ENCODE results near the gene MRPL41. TPM values are rescaled to one million over a fixed set of nuclear protein-coding genes. Genes with fewer than 3 reads are reported as not detected.

Gene MRPL41
- total RNA-seq, 3 donors from 2014 or later = 81.6 to 99.0 (median 86.3) TPM

- peaks cover 14% of the 10 kb centered on the region for H3K36me3 Mint-ChIP-seq (ENCODE audit: insufficient read depth)
- no peak overlapping the region for H3K4me3 Mint-ChIP-seq
- H3K27me3 Mint-ChIP-seq (ENCODE audit: low read depth) = no peaks in the 10 kb centered on the region
- ATAC-seq (no peak), DNase-seq (no peak)
- H3K4me1 Mint-ChIP-seq (ENCODE audit: low read depth) = peaks cover 31% of the 10 kb centered on the region
- H3K9me3 Mint-ChIP-seq = no peaks in the 10 kb centered on the region
Measured at GRCh38 chr9:137580209-137580953, 28.7 kb downstream of the MRPL41 start.

GRCh38 chr9:137580954-137581322, 29.3 kb downstream of the MRPL41 start:
- Mint-ChIP-seq H3K36me3 (ENCODE audit: insufficient read depth) (peaks cover 9% of the 10 kb centered on the region), H3K4me3 (no peak overlapping the region), H3K4me1 (ENCODE audit: low read depth) (peaks cover 26% of the 10 kb centered on the region), H3K9me3 (no peaks in the 10 kb centered on the region), H3K27me3 (ENCODE audit: low read depth) (no peaks in the 10 kb centered on the region)
- DNase-seq (no peak), ATAC-seq (no peak)

- no peak for DNase-seq
- peaks cover 19% of the 10 kb centered on the region for H3K4me1 Mint-ChIP-seq (ENCODE audit: low read depth)
- H3K4me3 Mint-ChIP-seq = no peak overlapping the region
- no peaks in the 10 kb centered on the region for H3K9me3 Mint-ChIP-seq
- no peaks in the 10 kb centered on the region for H3K27me3 Mint-ChIP-seq (ENCODE audit: low read depth)
- ATAC-seq = no peak
- peaks cover 10% of the 10 kb centered on the region for H3K36me3 Mint-ChIP-seq (ENCODE audit: insufficient read depth)
Measured at GRCh38 chr9:137581361-137582285, 29.9 kb downstream of the MRPL41 start.

GRCh38 chr9:137582286-137582860, 30.7 kb downstream of the MRPL41 start:
- DNase-seq (no peak), ATAC-seq (no peak)
- H3K36me3 Mint-ChIP-seq (ENCODE audit: insufficient read depth) = peaks cover 14% of the 10 kb centered on the region

GRCh38 chr9:137583347-137583746, 31.7 kb downstream of the MRPL41 start:
- no peaks in the 10 kb centered on the region for H3K9me3 Mint-ChIP-seq
- no peak for ATAC-seq
- H3K27me3 Mint-ChIP-seq (ENCODE audit: low read depth) = no peaks in the 10 kb centered on the region
- no peak overlapping the region for H3K4me3 Mint-ChIP-seq
- no peak for DNase-seq
- H3K36me3 Mint-ChIP-seq (ENCODE audit: insufficient read depth) = peaks cover 20% of the 10 kb centered on the region
- peaks cover 13% of the 10 kb centered on the region for H3K4me1 Mint-ChIP-seq (ENCODE audit: low read depth)

More at GRCh38 chr9:137582286-137582860, 30.7 kb downstream of the MRPL41 start:
- no peaks in the 10 kb centered on the region for H3K9me3 Mint-ChIP-seq
- H3K4me1 Mint-ChIP-seq (ENCODE audit: low read depth) = peaks cover 12% of the 10 kb centered on the region
- no peaks in the 10 kb centered on the region for H3K27me3 Mint-ChIP-seq (ENCODE audit: low read depth)
- H3K4me3 Mint-ChIP-seq = no peak overlapping the region

GRCh38 chr9:137583957-137584356, 32.3 kb downstream of the MRPL41 start:
- H3K4me1 Mint-ChIP-seq (ENCODE audit: low read depth) = peaks cover 12% of the 10 kb centered on the region
- no peak for ATAC-seq
- no peaks in the 10 kb centered on the region for H3K27me3 Mint-ChIP-seq (ENCODE audit: low read depth)
- H3K9me3 Mint-ChIP-seq = no peaks in the 10 kb centered on the region
- H3K36me3 Mint-ChIP-seq (ENCODE audit: insufficient read depth) = peaks cover 20% of the 10 kb centered on the region
- DNase-seq = no peak
- no peak overlapping the region for H3K4me3 Mint-ChIP-seq

GRCh38 chr9:137586854-137587253, 35.2 kb downstream of the MRPL41 start:
- Mint-ChIP-seq H3K36me3 (ENCODE audit: insufficient read depth) (peaks cover 16% of the 10 kb centered on the region), H3K4me3 (no peak overlapping the region), H3K9me3 (no peaks in the 10 kb centered on the region), H3K27me3 (ENCODE audit: low read depth) (no peaks in the 10 kb centered on the region), H3K4me1 (ENCODE audit: low read depth) (peaks cover 13% of the 10 kb centered on the region)
- DNase-seq (no peak), ATAC-seq (no peak)

- H3K36me3 Mint-ChIP-seq (ENCODE audit: insufficient read depth) = peaks cover 12% of the 10 kb centered on the region
- no peak for ATAC-seq
- H3K27me3 Mint-ChIP-seq (ENCODE audit: low read depth) = no peaks in the 10 kb centered on the region
- H3K4me3 Mint-ChIP-seq = peak overlapping the region; percentile 87
- H3K4me1 Mint-ChIP-seq (ENCODE audit: low read depth) = peaks cover 13% of the 10 kb centered on the region
- no peak for DNase-seq
- H3K9me3 Mint-ChIP-seq = no peaks in the 10 kb centered on the region
Measured at GRCh38 chr9:137588311-137588710, 36.6 kb downstream of the MRPL41 start.

- peaks cover 12% of the 10 kb centered on the region for H3K36me3 Mint-ChIP-seq (ENCODE audit: insufficient read depth)
- H3K9me3 Mint-ChIP-seq = no peaks in the 10 kb centered on the region
- ATAC-seq = no peak
- peak overlapping the region; percentile 87 for H3K4me3 Mint-ChIP-seq
- H3K27me3 Mint-ChIP-seq (ENCODE audit: low read depth) = no peaks in the 10 kb centered on the region
- DNase-seq = no peak
- peaks cover 13% of the 10 kb centered on the region for H3K4me1 Mint-ChIP-seq (ENCODE audit: low read depth)
Measured at GRCh38 chr9:137588891-137589290, 37.2 kb downstream of the MRPL41 start.

GRCh38 chr9:137589441-137590122, 37.9 kb downstream of the MRPL41 start:
- no peaks in the 10 kb centered on the region for H3K9me3 Mint-ChIP-seq
- no peak for DNase-seq
- H3K36me3 Mint-ChIP-seq (ENCODE audit: insufficient read depth) = peaks cover 12% of the 10 kb centered on the region
- peak overlapping the region; percentile 87 for H3K4me3 Mint-ChIP-seq
- H3K27me3 Mint-ChIP-seq (ENCODE audit: low read depth) = no peaks in the 10 kb centered on the region
- peak; percentile 11 to 15 for ATAC-seq
- H3K4me1 Mint-ChIP-seq (ENCODE audit: low read depth) = peaks cover 13% of the 10 kb centered on the region

GRCh38 chr9:137590123-137590468, 38.4 kb downstream of the MRPL41 start:
- Mint-ChIP-seq H3K27me3 (ENCODE audit: low read depth) (no peaks in the 10 kb centered on the region), H3K36me3 (ENCODE audit: insufficient read depth) (peaks cover 12% of the 10 kb centered on the region), H3K4me1 (ENCODE audit: low read depth) (peaks cover 13% of the 10 kb centered on the region), H3K4me3 (no peak overlapping the region), H3K9me3 (no peaks in the 10 kb centered on the region)
- DNase-seq (no peak), ATAC-seq (peak; percentile 28 to 38)

- Mint-ChIP-seq H3K4me3 (peak within 1 kb of the TSS; percentile 95), H3K27me3 (ENCODE audit: low read depth) (no peaks in the 10 kb centered on the region), H3K9me3 (no peaks in the 10 kb centered on the region), H3K36me3 (ENCODE audit: insufficient read depth) (peaks cover 12% of the 10 kb centered on the region), H3K4me1 (ENCODE audit: low read depth) (peaks cover 13% of the 10 kb centered on the region)
- ATAC-seq (peak; percentile 96 to 97), DNase-seq (peak; percentile 89)
Measured at GRCh38 chr9:137590469-137591383, 39.0 kb downstream of the MRPL41 start, which contains the start of gene ZMYND19. ZMYND19 (minus strand) TSS chr9:137590512; CDS start chr9:137590263, 249 bp downstream.

- Mint-ChIP-seq H3K4me1 (ENCODE audit: low read depth) (peaks cover 11% of the 10 kb centered on the region), H3K4me3 (no peak overlapping the region), H3K27me3 (ENCODE audit: low read depth) (no peaks in the 10 kb centered on the region), H3K36me3 (ENCODE audit: insufficient read depth) (peaks cover 3% of the 10 kb centered on the region), H3K9me3 (no peaks in the 10 kb centered on the region)
- ATAC-seq (no peak), DNase-seq (no peak)
Measured at GRCh38 chr9:137592767-137593166, 41.1 kb downstream of the MRPL41 start.
